ENCODE data around the gene FGD5.

FGD5 gene

DNA sequence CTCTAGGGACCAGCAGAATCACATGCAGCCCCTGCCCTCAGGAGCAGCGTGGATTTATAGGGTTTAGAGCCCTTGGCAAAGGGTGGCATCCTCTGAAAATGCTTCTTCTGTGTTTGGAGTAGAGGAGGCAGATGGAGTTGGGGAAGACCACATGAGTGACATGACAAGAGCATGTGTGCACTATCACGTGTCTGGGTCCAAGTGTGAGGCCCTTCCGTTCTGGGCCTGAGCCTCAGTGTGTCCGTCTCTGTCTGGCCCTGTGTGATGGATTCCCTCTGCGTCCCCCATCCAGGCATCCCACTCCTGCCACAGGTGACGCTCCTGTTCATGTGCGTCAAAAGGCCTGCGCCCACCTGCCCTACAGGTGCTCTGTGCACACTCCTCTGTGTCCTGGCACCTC, 30.1 kb downstream of the FGD5 start:
- no peak for DNase-seq (ENCODE audit: low read depth, low spot score)

DNA sequence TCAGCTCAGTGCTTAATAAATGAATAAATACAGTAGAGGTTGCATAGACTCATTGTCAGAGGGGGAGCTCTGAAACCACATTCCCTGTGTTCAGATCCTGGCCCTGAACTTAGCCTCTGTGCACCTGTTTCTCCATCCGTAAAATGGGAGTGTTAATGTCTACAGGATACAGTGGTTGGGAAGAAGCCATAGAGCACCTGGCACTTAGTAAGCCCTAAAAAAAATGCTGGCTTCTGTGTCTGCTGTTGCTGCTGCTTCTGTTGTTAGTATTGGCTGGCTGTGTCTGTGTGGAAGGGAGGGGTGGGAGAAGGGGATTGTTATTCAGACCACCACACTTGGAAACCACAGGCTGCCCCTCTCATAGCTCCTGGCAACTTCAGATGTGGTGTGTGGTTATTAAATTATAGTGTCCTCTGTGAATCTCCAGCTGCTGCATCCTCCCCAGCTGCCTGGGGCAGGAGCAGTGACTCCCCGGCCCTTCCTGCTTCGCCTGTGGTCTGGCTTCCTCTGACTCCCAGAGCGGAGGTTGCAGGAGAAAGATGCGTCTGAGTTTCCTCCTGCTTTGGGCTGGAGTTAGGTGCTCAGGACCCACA, 31.0 kb downstream of the FGD5 start:
- DNase-seq (ENCODE audit: low read depth, low spot score), result no peak

DNA sequence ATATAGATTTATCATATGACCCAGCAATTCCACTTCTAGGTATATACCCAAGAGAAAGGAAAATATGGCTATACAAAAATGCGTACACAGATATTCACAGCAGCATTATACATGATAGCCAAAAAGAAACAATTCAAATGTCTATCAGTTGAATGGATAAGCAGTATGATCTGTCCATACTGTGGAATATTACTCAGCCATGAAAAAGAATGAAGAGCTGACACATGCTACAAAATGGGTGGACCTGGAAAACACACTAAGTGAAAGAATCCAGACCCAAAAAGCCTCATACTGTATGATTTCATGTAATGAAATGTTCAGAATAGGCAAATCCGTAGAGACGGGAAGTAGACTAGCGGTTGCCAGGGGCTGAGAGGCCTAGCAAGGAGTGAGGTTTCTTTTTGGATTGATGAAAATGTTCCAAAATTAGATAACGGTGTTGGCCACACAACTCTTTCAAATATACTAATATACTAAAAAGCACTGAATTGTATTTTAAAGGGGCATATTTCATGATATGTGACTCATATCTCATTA, 33.4 kb downstream of the FGD5 start:
- no peak for DNase-seq (ENCODE audit: low read depth, low spot score)

DNA sequence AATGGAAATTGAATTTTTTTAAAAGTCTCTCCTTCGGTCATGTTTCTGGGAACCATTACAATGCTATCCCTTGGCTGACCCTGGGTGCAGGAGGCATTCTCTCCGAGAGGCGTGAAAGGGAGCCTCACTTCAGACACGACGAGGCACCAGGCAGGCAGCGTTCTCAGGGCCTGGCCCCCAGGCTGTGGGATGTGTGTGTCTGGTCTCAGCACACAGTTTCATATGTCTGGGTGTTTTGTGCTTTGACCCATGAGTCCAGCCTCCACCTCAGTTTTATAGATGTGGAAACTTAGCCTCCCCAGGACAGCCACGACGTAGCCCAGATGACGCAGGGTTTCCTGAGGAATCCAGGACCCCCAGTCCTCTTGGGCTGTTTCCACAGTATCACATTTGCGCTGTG, 34.0 kb downstream of the FGD5 start:
- no peak for DNase-seq (ENCODE audit: low read depth, low spot score)

DNA sequence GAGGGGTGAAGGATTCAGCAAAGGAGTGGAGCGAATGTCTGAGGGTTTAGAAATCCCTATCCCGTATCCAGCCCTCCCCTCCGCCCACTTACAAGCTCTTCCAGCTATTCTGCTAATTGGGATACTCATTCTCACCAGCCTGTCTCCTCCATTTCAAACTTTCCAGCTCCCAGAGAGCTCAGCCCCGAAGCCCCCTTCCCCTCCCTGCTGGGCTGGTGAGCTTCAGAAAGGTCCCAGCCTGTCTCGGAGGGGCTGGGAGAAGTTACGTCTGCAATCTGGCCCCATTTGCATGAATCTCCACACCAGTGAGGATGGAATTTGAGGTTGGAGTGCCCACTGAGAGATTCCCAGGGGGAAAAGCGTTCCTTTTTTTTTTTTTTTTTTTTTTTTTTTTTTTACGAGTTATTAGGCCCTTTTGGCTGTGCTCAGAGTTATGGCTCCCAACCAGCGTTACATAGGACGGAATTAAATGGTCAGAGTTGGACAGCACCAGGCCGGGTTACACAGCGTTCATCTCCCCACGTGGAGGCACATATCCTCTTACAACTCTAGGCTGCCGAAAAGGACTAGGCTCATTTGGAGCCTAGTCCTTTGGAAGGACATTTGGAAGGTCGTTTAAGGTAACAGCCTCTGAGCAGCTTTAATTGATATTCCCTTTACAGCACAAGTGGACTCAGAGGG, 34.6 kb downstream of the FGD5 start:
- DNase-seq (ENCODE audit: low read depth, low spot score), result no peak

DNA sequence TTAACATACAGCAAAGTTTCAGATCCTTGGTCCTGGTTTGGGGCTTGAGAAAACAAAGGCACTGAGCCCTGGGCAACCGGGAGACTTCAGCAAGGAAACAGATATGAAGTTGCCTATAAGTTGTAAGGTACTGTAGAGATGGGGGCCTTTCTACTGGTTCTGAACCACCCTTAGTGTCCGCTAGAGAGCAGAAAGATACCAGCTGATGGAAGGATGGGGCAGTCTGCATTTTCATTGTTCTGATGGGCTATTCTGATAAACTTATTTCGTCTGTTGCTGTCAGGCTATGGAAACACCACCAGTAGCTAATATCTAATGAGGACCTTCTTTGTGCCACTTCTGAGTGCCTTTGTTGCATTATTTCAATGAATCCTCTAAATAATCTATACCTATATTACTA, 38.7 kb downstream of the FGD5 start:
- no peak for DNase-seq (ENCODE audit: low read depth, low spot score)

DNA sequence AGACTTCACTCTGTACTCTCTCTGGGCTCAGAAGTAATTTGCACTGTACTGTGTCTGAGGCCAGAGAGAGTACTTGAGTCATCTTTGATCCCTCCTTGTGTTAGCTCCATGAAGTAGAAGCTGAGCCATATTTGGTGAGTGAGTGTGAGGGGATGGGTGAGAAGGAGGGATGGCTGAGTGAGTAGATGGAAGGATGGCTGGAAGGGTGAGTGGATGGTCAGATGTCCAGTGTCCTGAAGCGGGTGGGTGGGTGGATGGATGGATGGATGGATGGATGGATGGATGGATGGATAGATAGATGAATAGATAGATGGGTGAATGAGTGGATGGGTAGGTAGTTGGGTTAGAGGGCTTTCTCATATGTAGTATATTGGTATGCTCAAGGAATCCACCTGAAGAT, 39.3 kb downstream of the FGD5 start:
- DNase-seq (ENCODE audit: low read depth, low spot score), result no peak

DNA sequence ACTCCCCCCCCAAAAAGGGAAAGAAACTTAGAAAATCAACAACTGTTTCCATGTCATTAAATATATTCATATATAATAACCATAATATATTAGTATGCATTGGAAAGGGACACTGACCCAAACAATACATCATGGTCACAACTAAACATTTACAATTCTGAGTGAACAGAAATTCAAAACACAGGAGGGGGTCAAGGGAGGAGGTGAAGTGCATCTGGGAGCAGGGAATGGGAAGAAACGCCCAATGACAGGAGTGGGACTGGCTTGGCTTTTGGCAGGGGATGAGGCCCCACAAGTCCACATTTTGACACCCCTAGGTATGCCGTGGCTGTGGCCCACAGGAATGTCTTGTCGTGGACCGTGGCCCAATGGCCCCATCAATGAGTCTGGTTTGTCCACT, 41.1 kb downstream of the FGD5 start:
- no peak for DNase-seq (ENCODE audit: low read depth, low spot score)

DNA sequence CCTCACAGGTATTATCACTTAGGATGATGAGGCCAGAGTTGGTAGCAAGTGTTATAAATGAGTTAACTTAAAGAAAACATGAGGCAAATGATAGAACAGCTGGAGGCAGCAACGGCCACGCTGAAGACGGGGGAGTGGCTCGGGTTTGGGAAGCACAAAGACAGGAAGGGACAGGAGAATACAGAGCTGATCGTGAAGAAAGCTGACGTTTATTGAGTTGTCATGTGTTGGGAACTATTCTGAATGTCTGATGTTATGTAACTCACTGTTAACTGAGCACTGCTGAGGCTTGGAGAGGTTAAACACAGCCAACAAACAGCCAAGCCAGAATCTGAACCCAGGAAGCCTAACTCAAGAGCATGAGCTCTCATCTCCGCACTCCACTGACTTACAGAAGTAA, 42.3 kb downstream of the FGD5 start:
- DNase-seq (ENCODE audit: low read depth, low spot score), result no peak

DNA sequence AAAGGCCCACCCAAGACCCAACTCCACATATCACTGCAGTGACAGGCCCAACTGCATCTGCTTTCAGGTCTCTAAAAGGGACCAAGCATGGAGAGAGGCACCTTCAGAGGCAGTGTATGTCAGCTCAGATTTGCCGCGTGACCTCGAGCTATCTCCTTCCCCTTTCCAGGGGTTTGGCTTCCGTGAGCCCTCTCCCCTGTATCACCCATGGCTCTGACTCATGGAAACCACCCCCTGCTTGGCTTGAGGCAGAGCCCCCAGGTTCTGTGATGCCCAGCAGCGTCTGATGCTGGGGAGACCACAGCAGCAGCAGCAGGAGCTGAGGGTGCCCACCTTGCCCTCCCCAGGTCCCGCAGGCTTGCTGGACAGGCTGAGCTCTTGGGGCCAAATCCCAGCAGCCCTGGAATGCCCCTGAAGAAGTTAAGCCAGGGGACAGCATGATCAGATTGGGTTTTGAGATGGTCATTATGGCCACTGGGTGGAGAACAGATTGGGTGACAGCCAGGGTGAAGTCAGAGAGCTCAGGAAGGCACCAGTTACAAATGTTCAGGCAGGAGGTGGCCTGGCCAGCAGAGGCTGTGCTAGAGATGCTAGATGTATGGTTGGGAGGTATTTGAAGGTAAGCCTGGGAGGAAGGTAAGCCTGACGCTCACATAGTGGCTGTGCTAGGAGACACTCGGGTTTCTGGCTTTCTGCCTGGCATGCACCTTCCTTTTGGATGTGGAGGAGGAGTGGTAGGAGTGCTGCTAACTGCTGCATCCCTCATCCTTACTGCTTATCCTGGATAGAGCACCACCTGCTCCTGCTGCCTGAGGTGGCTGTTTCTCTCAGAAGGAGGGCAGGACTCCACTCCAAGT, 42.9 kb downstream of the FGD5 start:
- DNase-seq (ENCODE audit: low read depth, low spot score), result no peak

DNA sequence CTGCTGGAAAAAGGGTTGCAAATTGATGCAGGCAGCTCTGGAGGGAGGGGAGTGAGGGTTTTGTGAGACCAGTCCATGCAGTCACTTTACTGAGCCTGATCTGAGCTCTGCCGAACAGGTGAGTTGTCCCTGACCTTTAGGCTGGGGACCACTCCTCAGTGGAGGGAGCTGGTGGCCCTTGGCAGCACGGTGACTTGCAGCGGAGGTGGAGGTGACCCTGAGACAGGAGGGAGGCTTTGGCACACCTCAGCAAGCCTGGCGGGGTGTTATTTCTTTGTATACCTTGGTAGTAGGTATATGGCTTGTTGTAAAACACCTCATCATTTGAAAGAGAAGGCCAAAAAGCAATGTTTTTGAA, 43.5 kb downstream of the FGD5 start:
- no peak for DNase-seq (ENCODE audit: low read depth, low spot score)

DNA sequence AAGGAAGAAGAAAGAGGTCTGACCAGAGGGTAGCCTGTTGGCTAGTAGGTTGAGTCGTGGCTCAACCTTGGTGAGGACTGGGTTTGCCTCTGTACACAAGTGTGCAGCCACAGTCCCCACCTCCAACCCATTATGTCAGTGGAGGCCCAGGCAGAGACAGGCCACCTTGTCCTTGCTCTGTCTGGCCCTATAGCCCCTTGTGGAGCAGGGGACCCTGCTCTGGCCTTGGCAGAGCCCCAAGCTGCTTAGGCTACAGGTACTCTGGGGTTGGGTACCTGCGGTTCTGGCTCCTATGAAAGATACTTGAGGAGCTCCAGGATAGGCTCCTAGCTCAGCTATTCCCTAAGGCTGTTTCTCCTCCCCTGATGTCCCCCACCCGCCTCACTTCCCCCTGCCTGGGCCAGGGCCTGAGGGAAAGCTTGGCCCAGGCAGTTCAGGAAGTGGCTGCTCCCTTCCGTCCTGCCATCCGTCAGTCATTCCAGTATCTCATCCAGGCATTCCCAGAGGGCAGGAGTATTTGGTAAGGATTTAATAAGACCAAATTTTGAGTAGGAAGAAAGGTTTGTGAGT, 44.0 kb downstream of the FGD5 start:
- no peak for DNase-seq (ENCODE audit: low read depth, low spot score)

DNA sequence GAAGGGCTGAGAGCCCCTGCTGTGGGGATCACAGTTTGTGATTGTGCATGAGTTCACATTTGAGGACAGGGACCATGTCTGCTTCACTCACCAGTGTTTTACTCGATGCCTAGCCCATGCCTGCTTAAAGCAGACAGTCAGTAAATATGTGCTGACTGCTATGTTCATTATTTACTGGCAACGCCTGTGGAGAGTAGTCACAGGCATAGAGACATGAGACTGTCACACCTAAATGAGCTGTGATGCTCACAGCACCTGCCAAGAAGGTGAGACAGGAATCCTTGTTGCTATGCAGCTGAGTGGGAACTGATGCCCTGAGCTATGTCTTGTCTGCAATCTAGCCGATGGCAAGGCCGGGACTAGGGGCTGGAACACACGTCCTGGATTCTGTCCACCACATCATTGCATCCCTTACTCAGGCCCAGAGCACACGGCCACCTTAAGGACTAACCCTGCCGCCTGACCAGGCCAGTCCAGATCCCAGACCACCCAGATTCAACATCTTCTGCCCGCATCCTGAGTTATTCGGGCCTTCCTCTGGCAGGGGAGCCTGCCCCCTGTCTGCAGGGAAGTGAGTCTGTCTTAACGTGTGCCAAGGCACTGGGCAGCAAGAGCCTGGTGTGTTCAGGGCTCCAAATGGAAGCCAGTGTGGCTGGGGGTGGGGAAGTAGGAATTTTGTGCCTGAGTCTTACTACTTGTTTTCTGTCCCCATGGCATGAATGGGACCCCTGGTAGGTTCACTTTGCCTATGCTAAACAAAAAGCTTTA, 44.8 kb downstream of the FGD5 start:
- DNase-seq (ENCODE audit: low read depth, low spot score), result no peak

DNA sequence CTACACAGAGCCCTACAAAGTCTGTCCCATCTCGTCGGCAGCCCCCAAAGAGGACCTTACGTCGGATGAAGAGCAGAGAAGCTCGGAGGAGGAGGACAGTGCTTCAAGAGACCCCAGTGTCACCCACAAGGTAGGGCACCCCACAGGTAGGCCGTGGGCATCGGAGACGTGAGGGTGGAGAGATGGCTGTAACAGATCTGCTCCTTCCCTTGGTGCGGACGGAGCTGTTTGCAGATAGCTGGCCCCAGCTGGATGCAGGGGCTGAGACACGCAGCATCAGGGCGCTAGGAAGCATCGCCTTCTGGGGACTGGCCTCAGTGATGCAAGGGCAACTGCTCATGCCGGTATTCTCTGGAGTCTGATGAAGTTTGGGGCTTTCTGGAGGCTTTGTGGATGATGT, 45.4 kb downstream of the FGD5 start:
- no peak for DNase-seq (ENCODE audit: low read depth, low spot score)

DNA sequence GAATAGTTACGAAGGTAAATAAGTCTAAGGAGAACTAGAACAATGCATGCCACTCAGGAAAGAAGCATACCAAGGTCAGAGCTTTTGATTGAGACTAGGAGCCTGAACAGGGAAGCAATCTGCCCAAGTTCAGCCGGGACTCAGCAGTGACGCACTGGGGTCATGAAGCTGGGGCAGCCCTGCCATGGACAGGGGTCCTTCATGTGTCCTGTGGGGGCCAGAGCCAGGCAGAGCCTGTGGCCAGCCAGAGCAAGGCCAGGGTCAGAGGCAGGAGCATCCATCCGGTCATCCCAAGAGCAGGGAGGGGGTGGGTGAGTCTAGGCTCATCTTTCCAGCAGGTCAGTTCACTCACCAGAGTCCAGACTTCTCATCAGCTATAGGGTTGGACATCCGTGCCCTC, 47.9 kb downstream of the FGD5 start:
- DNase-seq (ENCODE audit: low read depth, low spot score), result no peak

DNA sequence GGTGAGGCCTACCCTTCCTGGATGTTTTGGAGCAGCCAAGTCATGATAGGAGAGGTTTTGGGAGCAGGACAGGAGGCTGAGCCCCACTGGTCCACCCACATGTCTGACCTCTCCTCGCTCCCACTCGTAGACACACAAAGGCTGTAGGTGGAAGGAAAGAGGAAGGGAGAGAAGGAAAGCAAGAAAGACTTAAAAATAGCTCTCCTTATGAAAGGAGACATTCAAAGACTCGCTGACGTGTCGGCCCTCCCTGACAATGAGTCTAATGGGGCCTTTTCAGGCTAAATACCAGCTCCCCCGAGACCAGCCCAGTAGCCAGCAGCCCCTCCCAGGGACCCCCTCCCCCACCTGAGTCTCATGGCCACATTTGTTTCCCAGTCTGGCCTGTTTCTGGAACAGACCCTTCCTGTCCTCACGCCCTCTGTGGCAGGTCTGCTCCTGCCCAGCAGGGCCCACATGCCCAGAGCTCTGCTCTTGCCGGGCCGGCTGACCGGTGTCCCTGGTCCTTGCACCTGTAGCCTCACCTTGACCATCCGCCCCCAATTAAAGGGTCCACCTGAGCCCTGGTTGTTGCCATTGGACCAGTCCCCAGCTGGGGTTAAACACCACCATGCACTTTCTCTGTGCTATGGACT, 49.3 kb downstream of the FGD5 start:
- no peak for DNase-seq (ENCODE audit: low read depth, low spot score)

DNA sequence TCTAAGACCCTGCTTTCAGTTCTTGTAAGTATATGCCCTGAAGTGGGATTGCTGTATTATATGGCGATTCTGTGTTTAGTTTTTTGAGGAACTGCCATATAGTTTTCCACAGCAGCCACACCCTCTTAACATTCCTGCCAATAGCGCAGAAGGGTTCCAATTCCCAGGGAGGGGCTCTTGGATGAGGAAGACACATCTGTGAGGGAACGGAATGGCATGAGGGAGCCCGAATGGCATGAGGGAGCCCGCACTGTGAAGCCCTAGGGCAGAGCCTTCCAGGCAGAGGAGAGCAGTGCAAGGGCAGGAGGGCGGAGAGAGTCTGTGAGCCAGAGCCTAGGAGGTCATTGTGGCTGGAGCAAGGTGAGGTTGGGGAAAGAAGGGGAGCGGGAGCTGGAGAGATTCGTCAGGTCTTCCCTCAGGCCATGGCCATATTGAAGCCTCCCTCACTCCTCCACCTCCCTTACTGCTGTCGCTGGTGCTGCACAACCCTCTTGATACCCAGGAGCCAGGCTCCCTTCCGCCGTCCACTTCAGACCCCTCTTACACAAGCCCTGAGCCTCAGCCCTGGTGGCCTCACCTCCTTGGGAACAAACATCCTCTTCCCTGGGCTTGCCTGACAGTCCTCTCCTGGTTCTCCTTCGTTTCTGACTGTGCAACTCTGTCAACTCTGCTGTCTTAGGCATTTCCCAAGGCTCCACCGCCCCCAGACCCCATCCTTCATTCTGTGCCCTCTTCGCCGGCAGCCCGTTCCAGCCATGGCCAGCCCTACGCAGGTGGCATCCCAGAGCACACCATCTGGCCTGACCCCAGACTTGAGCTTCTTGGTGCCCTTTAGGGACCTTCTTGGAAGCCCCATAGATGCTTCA, 51.4 kb downstream of the FGD5 start:
- DNase-seq (ENCODE audit: low read depth, low spot score), result no peak

DNA sequence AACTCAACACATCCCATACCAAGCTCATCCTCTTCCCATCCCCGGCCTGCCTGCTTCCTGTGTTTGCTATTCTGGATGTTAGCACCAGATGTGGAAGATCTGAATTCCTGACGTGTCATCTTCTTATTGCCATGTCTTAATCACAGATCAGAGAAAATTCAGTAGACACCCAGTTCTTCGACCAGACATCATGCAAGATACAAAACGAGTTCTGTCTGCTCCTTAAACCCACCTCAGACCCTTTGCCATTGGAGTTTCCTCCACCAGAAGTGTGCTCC, 52.0 kb downstream of the FGD5 start:
- no peak for DNase-seq (ENCODE audit: low read depth, low spot score)

DNA sequence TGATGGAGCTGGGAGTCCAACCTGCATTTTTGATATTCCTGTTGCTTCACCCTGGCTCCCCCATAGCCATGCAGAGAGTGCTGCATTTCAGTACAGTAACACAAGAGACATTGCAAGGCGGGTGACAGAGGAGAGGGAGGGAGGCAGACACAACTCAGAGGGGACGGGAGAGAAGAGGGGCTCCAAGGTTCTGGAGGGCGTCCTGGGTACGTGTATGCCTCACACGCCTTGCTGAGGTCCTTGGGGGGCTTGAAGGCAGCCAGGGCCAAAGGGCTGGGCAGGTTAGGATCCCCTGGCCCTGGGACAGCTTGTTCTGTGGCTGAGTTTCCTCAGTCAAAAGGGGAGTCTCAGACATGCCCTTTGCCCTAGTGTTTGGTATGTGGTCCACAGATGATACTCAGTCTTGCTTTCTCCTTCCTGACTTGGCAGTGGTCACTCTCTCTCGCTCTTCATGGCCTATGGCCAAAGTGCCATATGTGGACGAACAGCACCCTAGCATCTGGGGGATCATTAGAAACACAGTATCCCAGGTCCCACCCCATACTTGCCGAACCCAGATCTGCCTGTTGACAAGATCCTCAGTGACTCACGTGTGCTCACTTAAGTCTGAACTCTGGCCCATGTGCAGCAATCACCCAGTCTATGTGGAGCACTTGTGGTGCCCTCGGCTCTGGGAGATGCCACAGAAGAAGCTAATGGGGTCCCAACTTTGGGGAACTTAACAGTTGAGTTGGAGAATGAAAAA, 52.9 kb downstream of the FGD5 start:
- DNase-seq (ENCODE audit: low read depth, low spot score), result no peak

DNA sequence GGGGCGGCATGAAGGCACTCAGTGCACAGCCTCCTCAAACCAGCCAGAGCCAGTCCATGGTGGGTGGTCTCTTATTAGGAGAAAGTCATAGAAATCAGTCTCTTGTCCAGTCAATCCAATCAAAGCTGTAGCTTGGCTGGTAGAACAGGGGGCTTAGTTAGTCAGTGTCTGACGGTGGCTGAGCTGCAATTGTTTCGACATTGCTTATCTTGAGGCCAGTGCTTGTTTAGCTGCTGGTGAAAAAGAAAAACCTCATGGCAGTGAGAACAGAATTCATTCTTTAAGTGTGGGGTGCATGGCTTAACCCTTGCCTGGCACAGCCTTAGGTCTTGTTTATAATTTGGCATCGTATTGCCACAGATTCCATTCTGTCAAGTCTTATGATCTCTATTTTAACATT, 53.9 kb downstream of the FGD5 start:
- no peak for DNase-seq (ENCODE audit: low read depth, low spot score)

All from activated naive CD8-positive, alpha-beta T cell treated with anti-CD3 and anti-CD28 coated beads, Interleukin-2, amount 50 U/mL, for 16 hours (primary cell).